ENCODE results near the gene ELK3.
A peak's percentile ranks its signal among the peaks of the same experiment; 100 is the strongest.

The ELK3 gene

DNA sequence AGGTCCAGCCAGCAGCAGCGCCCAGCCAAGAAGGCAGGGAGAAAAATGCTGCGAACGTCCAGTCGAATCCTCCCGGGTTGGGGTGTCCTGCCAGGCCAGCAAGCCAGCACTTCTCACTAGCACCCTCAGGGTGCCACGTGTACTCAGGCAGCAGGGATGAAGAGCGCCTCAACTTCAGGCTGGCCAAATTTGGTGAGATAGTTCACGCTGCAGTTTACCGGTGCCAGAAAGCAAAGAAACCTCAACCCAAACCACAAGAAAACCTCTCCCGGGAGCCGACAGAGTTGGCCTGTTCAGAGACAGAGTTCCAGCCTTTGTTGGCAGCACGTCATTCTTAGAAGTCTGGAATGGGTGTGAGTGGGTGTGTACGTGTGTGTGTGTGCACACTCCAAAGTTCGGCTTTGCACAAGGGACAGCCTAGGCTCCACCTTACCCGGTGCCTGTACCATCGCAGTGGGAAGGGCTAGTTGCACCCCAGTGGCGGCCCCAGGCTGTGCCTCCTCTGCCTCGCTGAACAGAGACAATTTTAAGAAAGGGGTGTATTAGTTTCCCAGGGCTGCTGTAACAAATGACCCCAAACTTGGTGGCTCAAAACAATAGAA, 42.1 kb downstream of the ELK3 start:
- DNase-seq: no peak

DNA sequence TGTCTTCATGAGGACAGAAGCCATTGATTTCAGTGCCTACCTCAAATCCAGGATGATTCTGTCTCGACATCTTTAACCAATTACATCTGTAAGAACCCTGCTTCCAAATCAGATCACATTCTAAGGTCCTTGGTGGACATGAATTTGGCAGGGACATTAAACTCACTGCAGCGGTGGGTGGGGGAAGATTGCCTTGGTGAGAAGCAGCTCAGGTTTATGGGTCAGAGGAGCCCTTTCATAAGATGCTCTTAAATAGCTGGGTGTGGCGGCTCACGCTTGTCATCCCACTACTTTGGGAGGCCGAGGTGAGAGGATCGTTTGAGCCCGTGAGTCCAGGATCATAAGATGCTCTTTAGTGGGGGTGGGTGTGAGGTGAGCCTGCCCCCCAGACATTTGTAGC, 42.9 kb downstream of the ELK3 start:
- no peak for DNase-seq

DNA sequence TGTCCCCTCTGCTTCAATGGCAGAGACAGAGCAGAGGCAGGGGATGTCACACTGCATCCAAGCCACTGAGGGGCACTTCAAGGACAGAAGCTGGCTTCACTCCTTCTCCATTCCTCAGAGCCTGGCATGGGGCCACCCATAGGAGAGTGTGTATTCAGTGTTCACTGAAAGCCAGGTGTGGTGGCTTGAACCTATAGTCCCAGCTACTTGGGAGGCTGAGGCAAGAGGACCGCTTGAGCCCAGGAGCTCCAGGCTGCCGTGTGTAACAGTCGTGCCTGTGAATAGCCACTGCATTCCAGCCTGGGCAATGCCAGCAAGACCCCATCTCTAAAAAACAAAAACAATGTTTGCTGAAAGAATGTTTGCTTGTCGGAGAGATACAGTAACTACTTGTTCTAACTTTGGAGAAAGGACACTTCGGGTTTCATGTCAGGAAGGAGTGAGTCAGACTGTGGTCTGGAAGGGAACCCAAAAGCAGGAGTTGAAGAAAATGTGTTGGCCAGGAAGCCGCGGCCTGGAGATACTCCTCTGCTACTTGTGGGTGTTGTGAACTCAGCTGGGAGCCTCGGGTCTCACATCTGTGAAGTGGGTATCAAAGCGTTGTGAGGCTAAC, 43.4 kb downstream of the ELK3 start:
- DNase-seq: peak; percentile 59 to 72

DNA sequence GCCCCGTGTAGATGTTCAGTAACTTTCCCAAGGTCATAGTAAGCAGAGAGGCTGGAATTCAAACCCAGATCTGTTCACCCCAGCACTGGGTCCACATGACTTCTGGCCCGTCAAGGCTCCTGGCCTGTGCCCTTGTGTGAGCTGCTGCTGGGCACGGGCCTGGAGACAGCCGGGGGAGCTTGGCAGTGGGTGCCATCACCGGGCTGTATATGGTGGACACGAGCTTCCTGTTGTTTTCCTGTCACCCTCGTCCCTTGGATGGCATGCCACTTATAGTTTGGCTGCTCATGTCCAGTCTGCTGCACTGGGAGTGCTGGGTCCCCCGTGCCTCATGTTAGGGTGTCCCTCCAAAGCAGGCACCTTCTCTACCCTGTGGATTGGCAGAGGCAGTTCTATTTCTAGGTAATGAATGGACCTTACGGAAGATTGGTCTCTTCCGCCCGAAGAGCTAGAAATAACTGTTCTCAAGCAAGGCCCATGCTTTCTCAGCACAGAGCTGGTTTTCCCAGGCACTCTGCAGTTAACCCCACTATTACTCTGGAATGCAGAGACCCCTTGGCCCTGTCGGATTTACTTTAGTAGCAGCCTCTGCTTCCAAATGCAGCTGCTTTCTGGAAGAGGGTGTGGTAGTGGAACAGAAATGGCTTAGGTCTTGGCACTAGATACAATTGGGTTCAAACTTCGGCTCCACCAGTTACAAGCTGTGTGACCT, 44.3 kb downstream of the ELK3 start:
- no peak for DNase-seq

DNA sequence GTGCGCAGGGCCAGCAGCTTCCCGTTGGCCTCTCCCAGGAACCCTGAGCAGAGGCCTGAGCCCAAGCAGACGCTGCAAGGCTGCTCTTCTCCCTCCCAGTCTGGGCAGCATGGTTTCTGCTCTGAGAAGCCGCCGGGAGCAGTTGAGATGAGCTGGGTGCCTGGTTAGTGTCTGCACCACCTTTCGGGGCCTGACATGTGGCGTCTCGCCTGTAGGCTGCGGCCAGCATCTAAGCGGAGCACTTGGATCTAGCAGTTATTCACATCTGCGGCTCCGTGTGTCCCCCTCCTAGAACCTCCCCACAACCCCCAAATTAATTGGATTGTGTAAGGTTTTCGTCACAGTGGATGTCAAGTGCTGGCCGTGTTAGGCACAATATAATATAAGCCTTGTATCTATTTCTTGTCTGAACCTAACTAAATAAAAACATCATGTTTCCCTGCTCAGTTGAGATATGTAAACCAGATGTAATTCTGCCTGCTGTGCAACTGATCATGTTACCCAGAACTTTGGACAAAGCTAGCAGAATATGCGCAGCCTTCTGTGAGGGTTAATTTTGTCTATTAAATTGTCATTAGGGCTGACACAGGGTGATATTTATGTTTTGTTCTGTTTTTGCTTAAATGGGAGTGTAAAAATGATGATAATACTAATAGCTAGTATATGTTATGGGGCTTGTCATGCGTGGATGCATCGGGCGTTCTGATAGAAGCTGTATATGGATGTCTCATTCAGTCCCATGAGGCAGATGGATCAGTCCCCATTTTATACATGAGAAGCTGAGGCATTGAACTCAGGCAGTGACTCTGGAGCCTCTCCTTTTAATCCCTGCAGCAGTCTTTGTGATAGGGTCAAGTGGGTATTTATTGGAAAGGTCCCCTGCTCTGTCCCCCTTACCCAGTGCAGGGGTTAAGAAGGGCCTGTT, 45.8 kb downstream of the ELK3 start:
- no peak for DNase-seq

DNA sequence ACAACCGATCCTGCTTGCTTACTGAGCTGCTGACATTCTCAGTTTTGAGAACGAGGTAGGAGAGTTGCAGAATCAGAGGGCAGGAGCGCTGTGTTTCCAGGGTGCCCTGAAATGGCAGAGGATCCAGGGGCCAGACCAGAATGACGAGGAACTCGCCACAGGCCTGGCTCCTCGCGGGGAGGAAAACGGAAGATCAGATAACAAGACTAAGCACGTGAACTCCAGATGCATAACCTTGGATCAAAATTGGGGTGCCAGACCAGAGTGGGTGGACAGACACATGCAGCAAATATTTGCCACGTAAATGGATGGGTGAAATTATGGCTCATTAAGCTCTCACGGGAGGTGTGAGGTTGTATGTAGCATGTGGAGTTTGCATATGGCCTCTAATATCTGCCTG, 46.5 kb downstream of the ELK3 start:
- DNase-seq: no peak

DNA sequence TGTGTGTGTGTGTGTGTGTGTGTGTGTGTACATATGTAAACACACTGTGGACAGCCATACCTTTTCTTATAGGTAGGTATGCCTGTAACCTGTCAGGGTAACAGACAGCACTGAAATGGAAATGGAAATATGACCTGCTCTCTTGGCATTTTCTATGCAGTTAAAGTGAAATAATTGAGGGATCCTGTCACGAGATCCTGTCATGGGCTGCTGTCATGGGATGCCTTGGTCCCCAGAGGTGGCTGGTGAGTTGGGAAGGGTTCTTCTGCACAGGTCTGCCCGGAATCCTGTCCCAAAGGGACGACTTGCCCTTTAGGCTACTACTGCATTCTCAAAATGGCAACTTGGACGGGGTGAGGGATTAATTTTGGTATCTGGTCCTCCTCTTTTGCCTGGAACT, 47.3 kb downstream of the ELK3 start:
- no peak for DNase-seq

DNA sequence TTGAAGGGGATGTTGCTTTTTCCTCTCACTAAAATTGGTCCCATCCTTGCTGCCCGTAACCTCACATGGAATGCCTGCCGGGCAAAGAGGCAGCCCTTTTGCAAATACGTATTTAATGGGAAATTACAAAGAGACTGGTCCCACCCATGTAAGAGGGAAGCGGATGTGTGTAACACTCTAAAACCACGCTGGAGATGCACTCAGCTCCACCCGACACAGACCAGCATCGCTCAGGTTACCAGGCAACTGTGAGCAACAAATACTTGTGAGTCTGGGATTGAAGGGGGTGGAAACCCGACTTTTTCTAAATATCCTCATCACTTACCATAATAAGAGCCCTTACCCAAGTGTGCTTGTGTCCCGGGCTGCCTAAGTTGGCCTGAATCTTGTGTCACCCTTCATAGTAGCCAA, 47.7 kb downstream of the ELK3 start:
- peak; percentile 43 to 52 for DNase-seq

DNA sequence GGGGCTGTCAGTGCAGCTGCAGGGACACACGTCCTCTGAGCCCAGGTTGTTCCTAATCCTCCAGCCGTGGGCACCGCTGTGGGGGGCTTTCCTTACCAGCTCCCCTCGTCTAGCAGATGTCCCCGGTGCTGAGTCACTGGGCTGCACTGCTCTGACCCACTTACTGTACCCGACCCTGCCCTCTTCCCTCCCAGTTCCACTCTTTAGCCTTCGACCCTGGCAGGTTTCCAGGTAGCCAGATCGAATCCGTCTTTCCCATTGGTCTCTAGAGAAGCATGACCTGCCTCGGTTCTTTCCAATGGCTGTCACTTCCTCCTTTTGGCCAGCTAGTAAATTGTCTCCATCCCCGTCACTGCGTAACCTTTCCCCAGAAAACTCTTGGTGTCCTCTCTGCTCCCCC, 48.4 kb downstream of the ELK3 start:
- no peak for DNase-seq

DNA sequence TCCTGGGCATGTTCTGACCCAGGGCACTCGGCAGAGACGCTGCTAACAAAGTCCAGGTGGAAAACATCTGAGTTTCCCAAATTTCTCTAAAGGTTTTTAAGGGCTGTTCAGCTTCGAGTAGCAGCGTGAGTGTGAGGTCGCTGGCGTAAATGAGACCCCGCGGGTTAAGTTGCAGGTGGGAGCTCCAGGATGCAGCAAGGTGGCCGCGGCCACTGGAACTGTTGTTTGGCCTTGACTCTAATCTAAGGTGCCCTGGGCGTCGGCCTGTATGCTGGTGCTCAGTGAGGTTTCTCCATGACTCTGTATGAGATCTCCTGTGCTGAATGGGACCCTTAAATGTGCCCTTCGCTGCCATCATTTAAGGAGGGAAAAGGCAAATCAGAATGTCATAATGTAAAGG, 50.7 kb downstream of the ELK3 start:
- DNase-seq: peak in 1 of 2 experiments; percentile 1

DNA sequence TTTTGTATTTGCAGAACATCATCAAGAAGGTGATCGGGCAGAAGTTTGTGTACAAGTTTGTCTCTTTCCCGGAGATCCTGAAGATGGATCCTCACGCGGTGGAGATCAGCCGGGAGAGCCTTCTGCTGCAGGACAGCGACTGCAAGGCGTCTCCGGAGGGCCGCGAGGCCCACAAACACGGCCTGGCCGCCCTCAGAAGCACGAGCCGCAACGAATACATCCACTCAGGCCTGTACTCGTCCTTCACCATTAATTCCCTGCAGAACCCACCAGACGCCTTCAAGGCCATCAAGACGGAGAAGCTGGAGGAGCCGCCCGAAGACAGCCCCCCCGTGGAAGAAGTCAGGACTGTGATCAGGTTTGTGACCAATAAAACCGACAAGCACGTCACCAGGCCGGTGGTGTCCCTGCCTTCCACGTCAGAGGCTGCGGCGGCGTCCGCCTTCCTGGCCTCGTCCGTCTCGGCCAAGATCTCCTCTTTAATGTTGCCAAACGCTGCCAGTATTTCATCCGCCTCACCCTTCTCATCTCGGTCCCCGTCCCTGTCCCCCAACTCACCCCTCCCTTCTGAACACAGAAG, 52.8 kb downstream of the ELK3 start:
- DNase-seq: no peak

DNA sequence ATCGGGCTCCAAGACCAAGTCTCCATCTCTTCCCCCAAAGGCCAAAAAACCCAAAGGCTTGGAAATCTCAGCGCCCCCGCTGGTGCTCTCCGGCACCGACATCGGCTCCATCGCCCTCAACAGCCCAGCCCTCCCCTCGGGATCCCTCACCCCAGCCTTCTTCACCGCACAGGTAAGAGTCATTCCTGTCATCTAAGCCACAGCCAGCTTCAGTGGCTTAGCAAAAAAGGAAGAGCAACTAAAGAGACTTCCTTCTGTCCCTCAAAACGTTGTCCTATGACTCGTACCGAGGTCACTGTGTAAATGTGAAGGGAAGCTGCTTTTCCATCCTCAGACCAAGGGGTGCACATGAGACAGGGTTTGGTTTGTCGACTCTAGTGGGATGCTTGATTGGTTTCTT, 53.4 kb downstream of the ELK3 start:
- peak in 1 of 2 experiments; percentile 21 for DNase-seq

DNA sequence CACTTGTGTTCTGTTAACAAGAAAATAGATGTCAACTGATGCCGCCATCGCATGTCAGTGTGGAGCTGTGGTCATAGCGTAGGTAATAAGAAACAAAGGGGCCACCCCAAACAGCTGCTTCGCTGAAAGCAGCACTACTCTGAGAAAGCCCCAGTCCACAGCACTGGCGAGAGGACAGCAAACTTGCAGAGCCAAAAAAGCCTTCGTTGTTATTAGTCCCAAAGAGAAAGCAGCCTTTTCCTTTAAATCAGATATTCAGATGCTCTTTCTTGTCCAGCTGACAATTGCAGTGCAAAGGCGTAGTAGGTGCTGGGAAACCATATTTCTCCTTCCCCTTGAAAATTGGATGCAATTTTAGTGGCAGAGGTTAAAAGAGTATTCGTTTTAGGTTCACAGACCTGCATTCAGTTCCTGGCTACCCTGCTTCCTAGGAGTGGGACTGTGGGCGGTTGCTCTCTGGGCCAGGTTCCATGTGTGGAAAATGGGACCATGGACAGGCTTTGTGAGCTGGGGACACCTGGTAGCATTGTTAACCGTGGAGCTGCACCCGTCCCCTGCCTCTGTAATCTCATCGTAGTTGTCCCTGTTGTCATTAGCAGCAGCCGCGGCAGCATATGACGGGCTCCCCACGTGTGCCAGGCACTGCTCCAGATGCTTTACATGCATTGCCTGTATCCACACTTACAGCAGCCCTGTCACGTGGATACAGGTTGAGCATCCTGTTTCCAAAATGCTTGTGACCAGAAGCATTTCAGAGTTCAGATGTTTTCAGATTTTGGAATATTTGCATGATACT, 54.2 kb downstream of the ELK3 start:
- no peak for DNase-seq

DNA sequence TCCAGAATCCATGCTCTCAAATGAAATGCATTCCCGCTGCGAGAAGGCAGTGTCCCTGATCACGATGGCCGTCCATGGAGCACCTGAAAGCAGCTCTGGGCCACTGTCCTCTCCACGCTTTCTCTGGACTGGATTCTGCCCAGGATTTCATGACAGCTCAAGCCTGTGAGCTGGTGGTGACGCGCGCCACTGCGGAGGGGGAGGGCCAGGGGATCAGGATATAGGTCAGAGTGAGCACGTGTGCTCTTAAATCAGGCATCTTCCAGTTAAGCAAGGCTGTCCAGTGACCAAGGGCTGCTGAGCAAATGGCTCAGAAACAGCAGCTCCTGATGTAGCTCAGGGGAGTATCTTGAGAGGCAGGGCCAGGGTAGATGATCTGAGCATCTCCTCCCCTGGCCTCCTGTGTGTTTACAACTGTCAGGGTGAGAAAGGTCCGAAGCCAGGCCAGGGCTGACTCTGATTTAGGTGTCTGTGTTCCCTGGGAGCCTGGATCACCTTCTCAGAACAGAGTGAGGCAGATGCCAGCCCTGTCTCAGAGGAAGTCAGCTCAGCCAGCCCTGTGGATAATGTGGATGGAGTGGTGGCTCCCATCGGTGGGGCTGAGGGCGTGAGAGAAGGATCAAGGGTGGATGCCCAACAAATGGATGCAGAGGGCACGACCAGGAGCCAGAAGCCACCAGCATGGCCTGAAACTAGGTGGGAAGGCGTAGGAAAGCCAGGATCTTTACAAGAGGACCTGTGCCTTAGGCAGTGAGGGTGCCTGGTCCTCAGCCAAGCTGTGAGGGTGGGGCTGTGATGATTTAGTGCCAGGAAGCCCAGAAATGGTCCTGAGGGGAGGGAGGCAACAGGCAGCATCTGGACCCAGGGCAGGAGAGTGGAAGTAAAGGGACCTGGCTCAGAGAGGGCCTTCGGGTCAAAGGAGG, 55.3 kb downstream of the ELK3 start:
- no peak for DNase-seq

DNA sequence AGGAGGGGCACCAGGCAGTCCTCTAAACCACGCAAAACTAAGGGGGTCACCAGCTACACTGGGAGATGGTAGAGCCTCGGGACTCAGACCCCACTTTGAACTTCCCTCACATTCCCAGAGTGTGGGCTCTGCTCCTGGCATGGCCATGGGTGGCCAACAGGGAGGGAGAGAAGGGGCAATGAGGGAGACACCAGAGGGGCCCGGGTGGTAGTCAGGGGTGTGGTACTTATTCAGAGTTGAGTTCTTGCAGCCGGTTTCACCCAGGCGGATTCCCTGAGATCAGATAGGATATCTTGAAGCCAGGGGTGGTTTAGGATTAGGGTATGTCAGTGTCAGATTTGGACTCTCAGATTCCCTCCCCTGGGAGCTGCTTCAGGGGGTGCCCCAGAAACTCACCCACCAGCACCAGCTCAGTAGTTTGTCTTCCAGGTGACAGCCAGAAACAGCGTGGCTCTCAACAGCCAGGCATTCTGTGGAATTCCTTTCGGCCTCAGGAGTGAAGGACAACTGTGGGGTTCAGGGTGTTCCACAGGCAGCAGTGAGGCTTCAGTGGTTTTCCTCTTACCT, 56.0 kb downstream of the ELK3 start:
- DNase-seq: no peak

DNA sequence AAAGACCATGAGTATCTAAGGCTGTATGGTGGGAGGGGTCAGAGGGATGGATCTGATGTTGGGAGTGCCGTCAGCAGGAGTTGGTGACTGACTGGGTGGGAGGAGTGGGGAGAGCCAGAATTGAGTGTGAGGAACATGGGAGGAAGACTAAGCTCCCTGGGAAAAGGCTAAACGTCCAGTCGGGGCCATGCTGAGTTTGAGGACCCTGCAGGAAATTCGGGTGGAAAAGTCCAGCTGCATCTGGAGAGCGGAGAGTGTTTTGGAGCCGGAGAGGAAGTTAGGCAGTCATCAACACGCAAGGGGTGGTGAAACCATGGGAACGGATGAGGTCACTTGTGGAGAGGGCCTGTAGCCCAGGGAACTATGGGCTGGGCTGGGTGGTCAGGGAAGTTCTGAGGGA, 60.9 kb downstream of the ELK3 start:
- no peak for DNase-seq

DNA sequence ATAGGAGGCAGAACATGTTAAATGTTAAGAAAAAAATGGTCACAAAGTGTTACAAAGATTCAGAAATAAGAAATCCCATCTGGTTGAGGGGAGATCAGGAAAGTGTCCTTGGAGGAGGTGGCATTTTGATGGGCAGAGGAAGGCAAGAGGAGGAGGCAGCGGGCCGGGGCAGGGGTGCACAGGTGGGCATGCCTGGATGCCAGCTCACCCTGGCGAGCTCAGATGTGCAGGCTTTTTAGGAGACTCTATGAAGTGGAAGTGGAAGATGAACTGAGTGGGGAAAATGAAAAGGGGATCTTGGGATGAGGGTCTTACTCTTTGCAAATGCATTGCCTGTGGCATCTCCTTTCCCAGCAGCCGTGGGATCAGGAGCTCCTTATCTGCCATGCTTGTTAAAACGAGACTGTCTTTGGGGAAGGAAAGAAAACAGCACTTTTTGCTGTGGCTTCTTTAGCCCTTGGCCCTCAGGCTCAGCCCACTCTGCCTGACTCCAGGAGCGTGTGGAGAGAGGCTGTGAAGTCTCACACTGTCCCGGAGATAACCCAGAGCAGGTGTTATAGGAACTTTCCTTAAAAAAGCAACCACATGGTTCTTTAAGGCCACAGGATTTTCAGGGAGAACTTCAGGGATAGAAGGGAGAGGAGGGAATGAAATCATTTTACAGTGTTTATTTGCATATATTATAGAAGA, 62.6 kb downstream of the ELK3 start:
- no peak for DNase-seq

DNA sequence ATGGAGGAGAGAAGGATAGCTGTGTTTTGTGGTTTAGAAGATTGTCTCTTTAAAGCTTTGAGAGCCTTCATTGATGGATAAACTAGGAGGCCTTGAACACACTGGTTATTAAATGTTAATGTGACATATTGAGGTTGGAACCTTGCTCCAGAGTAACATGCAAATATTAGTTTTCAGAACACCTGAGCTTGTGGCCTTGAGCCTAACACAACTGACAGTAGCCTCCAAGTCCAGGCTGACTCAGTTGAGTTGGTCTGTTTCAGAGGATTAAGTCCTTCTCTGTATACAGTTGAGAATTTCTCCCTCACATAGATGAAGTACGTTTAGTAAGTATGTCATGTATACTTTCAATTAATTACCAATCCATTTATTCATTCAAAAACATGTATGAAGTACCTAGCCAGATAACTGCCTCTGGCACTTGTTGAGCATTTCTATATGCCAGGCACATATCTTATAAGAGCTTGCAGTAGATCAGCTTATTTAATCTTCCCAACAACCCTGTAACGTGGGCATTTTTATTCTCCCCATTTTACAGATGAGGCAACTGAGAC, 63.5 kb downstream of the ELK3 start:
- DNase-seq: no peak

DNA sequence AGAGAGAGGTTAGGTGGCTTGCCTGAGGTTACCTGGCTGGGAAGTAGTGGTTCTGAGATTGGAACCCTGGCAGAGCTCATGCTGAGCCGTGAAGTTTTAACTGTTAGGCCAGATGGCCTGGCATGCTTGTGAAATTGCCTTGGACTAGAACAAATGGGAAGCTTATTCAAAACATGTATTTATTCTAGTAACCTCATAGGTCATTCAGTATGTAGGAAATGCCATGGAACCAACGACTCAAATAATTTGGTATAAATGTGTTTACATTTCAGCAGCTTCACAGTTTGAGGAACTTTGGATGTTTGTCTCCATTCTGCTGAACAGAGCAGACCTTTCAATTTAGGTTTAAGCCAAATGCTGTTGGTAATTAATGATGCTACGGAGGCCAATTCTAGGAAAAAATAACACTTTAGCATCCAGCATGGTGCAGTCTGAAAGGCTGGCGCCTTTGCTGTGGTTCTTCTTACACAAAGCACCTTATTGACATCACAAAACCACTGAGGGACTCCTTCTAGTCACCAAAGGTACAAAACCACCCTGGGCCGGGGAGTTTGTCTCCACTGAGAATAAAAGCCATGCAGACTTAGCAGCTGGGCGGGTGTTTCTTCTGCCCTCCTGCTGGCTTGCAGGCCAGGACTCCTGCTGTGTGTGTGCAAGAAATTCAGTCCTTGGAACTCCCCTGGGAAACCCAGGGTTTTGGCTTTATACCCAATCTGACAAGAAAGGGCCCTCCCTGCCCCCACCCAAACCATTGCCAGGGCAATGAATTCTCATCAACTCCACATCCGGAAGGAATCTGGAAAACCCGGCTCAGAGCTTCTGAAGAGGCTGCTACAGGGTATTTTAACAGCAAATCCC, 64.2 kb downstream of the ELK3 start:
- no peak for DNase-seq

Data from activated CD4-positive, alpha-beta T cell treated with anti-CD3 and anti-CD28 coated beads, Interleukin-2, amount 50 U/mL, for 48 hours (primary cell).